GM13977 (cell line): ENCODE data around the gene EPAS1.
"Not testable (repeated sequence)": the region's sequence is repeated elsewhere in the genome, so short reads cannot be mapped to it uniquely, and the experiment has no call there.

Experiments used
- DNase-seq: peaks from one replicate; pipeline ENCODE4 v3.0.0; 2012; ENCODE audit warnings: low spot score
- CTCF ChIP-seq: IDR thresholded peaks from 2 replicates; pipeline ENCODE4 v1.5.1; 2012; ENCODE audit warnings: mild to moderate bottlenecking, control low read depth; ENCODE audit not compliant: insufficient read depth; ENCODE audit errors: extremely low read depth, missing control alignments
- in situ Hi-C: fragments of 300-500 bp; cut with MboI; formaldehyde crosslinking; loops from one replicate; pipeline ENCODE4 v1.12.0; 2022; ENCODE audit warnings: low sequenced_read_pairs, low pct_unique_long_range_greater_than_20kb, mixed read lengths, inconsistent platforms; ENCODE audit not compliant: unreplicated experiment

The EPAS1 gene

DNA sequence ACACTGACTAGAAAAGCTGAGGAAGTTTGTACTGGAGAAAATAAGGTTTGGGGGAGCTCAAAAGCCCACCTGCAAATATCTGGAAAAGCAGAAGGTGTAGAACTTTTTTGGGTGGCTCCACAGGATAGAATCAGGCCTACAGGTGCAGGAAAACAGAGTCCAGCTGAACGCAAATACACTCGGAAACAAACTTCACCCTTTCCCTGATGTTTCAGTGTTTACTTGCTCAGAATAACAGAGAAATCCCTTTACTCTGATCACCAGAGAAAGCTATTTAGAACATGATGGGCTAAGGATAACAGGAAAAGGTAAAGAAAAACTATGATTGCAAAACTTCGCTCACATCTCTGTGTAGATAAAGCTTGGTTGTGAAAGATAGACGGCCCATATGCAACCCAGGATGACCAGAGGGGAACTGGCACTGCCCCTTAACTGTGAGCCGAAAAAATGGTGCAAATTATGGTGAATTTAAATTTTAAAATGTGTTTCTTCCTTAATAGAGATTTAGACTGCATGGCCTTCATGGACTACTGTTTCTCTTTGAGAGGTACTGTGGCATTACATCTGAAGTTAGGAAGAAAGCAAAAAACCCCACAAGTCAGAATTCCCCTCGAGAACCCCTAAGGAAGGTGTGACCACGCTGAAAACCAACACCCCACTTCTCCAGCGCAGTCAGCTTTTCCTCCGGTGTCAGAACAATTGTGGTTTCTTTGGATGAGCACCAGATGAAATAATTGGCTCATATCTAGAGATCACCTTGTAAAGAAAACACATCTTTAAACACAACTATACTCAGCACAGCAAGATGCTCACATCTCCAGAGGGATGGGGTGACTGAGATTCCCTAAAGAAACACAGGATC lies 97.7 kb downstream of the EPAS1 start:
- DNase-seq, result no peak
- TF ChIP-seq CTCF, result no peak

GRCh38 chr2:46395730-46396129 lies 98.5 kb downstream of the EPAS1 start:
- DNase-seq, in situ Hi-C loops: not testable (repeated sequence)

More for the DNA sequence above, 97.7 kb downstream of the EPAS1 start:
- in situ Hi-C loops, result no loop called here

- no peak for TF ChIP-seq CTCF
- no peak for DNase-seq
- in situ Hi-C loops, result no loop called here
These were observed 102.8 kb downstream of the EPAS1 start for GRCh38 chr2:46400016-46400415.

DNA sequence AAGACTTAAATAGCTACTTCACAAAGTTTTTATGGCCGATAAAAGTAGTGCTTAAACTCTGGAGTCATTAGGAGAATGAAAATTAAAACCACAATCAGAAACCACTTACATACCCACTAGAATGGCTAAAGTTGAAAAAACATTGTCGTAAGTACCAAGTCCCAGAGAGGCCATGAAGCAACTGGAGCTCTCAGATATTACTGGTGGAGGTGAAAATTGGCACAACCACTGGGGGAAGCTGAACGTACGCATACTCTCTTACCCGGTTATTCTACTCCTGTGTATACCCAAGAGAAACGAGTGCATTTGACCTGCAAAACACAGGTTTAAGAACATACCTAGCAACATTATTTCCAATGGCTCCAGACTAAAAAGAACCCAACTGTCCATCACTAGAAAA lies 105.7 kb downstream of the EPAS1 start:
- in situ Hi-C loops, result no loop called here
- DNase-seq, result no peak
- no peak for TF ChIP-seq CTCF

- DNase-seq, result no peak
- no peak for TF ChIP-seq CTCF
- in situ Hi-C loops, result no loop called here
These were observed 107.1 kb downstream of the EPAS1 start for GRCh38 chr2:46404181-46404759.

GRCh38 chr2:46407852-46408455 lies 110.7 kb downstream of the EPAS1 start:
- TF ChIP-seq CTCF, result no peak
- DNase-seq, result no peak
- in situ Hi-C loops, result no loop called here

GRCh38 chr2:46409756-46410155 lies 112.5 kb downstream of the EPAS1 start:
- in situ Hi-C loops, result no loop called here
- no peak for TF ChIP-seq CTCF
- no peak for DNase-seq
